Activated CD8-positive, alpha-beta memory T cell treated with anti-CD3 and anti-CD28 coated beads for 1 hour (primary cell): ENCODE measurements around the gene TRAPPC3.

Experiments used
- DNase-seq, 2 donors: peaks; one replicate each; pipeline ENCODE4 v3.0.0-alpha.2; 2020; ENCODE audit warnings: low read depth in 1 of 2; ENCODE audit errors: extremely low read depth in 1 of 2

The TRAPPC3 gene

GRCh38 chr1:36154335-36154734 lies 5.0 kb upstream of the TRAPPC3 start:
- DNase-seq, result no peak

GRCh38 chr1:36153476-36153875 lies 4.2 kb upstream of the TRAPPC3 start:
- no peak for DNase-seq

- DNase-seq, result peak in 1 of 2 donors; percentile 32
Observed at GRCh38 chr1:36151845-36152203, 2.5 kb upstream of the TRAPPC3 start.

GRCh38 chr1:36151134-36151844 lies 2.0 kb upstream of the TRAPPC3 start:
- no peak for DNase-seq

GRCh38 chr1:36150296-36151133 lies 1.2 kb upstream of the TRAPPC3 start:
- peak in 1 of 2 donors; percentile 55 for DNase-seq

GRCh38 chr1:36149973-36150295 lies 648 bp upstream of the TRAPPC3 start:
- DNase-seq, result no peak

- no peak for DNase-seq
Observed at GRCh38 chr1:36148821-36149236, 457 bp downstream of the TRAPPC3 start.

GRCh38 chr1:36144413-36144812 lies 4.9 kb downstream of the TRAPPC3 start:
- DNase-seq, result no peak

- DNase-seq, result no peak
Observed at GRCh38 chr1:36143424-36143823, 5.9 kb downstream of the TRAPPC3 start.

- DNase-seq, result no peak
Observed at GRCh38 chr1:36142121-36142520, 7.2 kb downstream of the TRAPPC3 start.

GRCh38 chr1:36139521-36139920 lies 9.8 kb downstream of the TRAPPC3 start:
- DNase-seq, result no peak

GRCh38 chr1:36137776-36138175 lies 11.5 kb downstream of the TRAPPC3 start:
- no peak for DNase-seq

GRCh38 chr1:36137226-36137625 lies 12.1 kb downstream of the TRAPPC3 start:
- DNase-seq, result no peak

GRCh38 chr1:36136535-36136934 lies 12.8 kb downstream of the TRAPPC3 start:
- no peak for DNase-seq

- DNase-seq, result no peak
Observed at GRCh38 chr1:36135796-36136195, 13.5 kb downstream of the TRAPPC3 start.

- DNase-seq, result no peak
Observed at GRCh38 chr1:36135330-36135667, 14.0 kb downstream of the TRAPPC3 start.

- no peak for DNase-seq
Observed at GRCh38 chr1:36134505-36135329, 14.6 kb downstream of the TRAPPC3 start.

- DNase-seq, result no peak
Observed at GRCh38 chr1:36134031-36134430, 15.3 kb downstream of the TRAPPC3 start.

GRCh38 chr1:36133484-36133883 lies 15.8 kb downstream of the TRAPPC3 start:
- DNase-seq, result no peak

GRCh38 chr1:36132029-36132428 lies 17.3 kb downstream of the TRAPPC3 start:
- DNase-seq, result no peak

GRCh38 chr1:36128905-36129206 lies 20.4 kb downstream of the TRAPPC3 start:
- DNase-seq, result no peak
